GM12875 (cell line): ENCODE measurements around the gene MOSPD3.

Experiments
- H3K4me3 ChIP-seq: one replicate; pipeline ENCODE4 v1.5.1; 2011; ENCODE audit warnings: low read depth, low read length, control low read depth
- TF ChIP-seq, protein P1 (sequence below): IDR thresholded peaks from 2 replicates; pipeline ENCODE4 v1.5.1; 2011; ENCODE audit warnings: low read depth, mild to moderate bottlenecking, control low read depth, inconsistent platforms, low read length, moderate library complexity, borderline replicate concordance; ENCODE audit not compliant: insufficient read depth

The MOSPD3 gene

DNA sequence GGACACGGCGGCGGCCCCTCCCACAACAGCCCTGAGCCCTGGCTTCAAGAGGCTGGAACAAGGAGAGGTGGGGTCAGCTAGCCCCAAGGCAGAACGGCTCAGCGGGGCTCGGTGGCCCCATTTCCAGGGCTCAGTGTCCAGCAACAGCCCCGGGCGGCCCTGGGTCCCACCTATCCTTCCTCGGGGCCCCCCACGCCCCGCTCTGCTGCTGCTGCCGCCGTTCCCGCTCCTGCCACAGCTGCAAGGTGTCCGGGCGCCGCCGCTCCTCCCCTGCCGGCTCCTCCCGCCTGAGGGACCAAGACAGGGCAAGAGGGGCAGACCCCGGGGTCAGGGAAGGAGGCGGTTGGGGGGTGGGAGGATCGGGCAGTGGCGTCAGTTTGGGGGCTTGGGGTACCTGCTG, 35.2 kb upstream of the MOSPD3 start:
- TF ChIP-seq, protein P1, sequence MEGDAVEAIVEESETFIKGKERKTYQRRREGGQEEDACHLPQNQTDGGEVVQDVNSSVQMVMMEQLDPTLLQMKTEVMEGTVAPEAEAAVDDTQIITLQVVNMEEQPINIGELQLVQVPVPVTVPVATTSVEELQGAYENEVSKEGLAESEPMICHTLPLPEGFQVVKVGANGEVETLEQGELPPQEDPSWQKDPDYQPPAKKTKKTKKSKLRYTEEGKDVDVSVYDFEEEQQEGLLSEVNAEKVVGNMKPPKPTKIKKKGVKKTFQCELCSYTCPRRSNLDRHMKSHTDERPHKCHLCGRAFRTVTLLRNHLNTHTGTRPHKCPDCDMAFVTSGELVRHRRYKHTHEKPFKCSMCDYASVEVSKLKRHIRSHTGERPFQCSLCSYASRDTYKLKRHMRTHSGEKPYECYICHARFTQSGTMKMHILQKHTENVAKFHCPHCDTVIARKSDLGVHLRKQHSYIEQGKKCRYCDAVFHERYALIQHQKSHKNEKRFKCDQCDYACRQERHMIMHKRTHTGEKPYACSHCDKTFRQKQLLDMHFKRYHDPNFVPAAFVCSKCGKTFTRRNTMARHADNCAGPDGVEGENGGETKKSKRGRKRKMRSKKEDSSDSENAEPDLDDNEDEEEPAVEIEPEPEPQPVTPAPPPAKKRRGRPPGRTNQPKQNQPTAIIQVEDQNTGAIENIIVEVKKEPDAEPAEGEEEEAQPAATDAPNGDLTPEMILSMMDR, result no peak
- H3K4me3 ChIP-seq, result no peak overlapping the region

DNA sequence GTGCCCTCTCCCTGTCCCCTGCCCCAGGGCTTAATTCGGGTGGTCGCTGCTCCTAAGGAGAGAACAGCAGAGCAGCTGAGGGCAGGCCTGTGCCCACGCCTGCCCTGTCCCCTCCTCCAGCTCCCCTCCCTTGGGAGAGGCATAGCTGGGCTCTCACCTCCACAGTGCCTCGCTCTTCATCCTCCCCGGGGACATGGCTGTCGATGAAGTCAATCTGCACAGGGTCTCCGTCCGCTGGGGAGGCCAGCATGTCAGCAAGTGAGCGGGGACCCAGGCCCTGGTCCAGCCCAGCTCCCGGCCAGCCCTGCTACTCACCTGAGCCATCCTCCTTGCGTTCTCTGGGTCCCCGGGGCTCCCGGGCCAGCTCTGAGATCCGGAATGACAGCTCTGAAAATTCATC, 34.8 kb upstream of the MOSPD3 start:
- TF ChIP-seq, protein P1, result no peak
- no peak overlapping the region for H3K4me3 ChIP-seq

DNA sequence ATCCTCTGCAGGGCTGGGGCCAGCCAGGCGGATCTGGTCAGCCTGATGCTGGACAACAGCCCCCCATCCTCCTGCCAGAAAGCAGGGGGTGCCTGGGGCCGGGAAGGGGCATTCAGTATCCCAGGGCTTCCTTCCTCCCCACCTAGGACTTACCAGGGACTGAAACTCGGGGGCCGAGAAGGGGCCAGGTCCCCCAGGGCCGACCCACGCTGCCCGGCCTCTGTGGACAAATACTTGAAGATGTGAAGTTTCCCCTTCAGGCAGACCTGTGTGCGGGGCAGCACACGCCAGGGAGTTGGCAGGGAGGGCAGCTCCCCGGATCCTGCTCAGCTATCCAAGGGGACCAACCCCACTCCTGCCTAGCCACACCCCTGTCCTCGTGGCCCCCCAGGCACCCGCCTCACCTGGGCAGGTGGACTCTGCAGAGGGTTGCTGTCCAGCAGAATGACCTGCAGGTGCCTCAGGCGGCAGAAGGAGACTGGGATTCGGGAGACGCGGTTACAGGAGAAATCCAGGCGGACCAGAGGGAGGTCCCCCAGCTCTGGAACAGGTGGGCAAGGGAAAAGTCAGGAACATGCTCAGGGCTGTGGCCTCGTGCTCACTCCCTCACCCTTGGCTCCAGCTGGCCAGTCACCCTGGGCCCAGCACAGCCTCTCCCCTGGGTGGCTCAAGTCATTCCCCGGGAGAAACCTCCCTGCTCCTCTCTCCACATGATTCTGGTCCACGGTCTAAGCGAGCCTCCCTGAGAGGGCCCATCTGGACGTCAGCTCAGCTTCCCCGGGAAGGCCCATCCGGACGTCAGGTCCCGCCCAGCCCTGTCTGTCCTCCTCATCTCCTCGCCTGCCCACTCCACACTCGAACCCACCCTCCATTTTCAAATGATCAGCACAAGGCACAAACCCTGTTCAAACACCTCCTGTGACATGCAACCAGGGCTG, 33.8 kb upstream of the MOSPD3 start:
- no peak overlapping the region for H3K4me3 ChIP-seq
- TF ChIP-seq, protein P1, result no peak

DNA sequence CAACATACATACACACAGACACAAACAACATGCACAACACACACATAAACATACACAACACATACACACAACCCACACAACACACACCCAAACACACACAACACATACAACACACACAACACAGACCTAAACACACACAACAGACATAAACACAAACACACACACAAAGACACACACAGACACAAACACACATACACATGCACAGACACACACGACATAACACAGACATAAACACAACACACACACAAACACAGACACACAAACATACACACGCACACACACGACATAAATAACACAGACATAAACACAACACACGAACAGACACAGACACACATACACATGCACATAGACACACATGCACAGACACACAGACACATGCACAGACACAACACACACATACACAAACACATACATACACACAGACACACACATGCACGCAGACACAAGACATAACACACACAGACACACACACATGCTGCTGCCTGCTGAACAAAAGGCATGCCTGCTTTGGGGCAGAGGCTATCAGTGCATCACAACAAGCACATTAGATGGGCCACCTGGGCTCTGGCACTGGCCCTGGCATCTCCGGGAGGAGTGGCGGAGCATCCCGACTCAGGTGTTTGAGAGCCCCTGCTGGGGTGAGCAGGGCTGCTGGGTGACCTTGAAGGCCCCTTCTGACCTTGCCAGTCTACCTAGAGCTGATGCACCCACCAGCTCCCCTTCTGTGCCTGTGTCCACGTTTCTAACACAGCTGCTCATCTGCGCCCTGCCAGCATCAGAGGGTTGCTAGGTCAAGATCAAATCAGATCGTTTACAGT, 31.7 kb upstream of the MOSPD3 start:
- TF ChIP-seq, protein P1, result no peak
- H3K4me3 ChIP-seq, result no peak overlapping the region

DNA sequence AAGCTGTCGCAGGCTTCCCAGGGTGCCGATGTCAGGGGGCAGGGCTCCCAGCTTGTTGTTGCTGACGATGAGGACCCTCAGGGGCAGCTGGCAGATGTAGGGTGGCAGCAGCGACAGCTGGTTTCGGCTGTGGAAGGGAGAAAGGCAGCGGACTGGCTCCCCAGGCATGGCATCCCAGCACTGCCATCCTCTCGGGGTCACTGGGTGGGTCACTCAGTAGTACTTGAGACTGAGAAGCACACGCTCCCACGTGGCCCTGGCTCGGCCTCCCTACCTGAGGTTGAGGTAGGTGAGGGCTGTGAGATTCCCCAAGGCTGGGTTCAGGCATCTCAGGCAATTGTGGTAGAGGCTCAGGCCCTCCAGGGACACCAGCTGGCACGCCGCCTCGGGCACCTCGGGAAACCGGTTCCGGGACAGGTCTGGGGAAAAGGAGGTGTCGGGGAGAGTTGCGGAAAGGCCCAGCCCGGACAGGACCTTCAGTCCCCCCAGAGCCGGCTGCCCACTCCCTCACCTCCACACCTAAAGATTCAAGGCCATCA, 30.2 kb upstream of the MOSPD3 start:
- no peak overlapping the region for H3K4me3 ChIP-seq
- TF ChIP-seq, protein P1, result no peak

DNA sequence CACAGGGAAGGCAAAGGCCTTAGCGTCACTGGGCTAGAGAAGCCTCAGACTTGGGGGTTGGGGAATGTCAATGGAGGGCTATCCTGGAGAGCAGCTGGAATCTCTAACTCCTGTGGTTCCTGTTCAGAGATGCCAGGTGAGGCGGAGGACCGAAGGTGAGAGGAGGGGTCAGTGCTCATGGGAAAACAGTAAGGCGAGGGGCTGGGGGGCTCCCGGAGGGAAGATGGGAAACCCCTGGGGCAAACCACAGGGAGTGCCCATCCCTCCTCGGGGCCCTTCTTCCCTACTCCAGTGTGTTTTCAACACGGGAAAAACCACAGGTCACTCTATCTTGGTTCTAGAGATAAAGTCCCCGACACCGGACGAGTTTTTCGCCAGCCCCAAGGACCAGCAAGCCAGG, 29.7 kb upstream of the MOSPD3 start:
- no peak overlapping the region for H3K4me3 ChIP-seq

More for the DNA sequence above, 29.7 kb upstream of the MOSPD3 start:
- TF ChIP-seq, protein P1, result no peak
